MM.1S (cell line): ENCODE results near the gene LRRC56.

Source experiments
- DNase-seq: peaks from one replicate; pipeline ENCODE4 v3.0.0-alpha.2; 2015
- H2AFZ ChIP-seq: fragments of 300-600 bp; sonication (generic); 2 replicates; pipeline ENCODE4 v1.6.0; 2016; ENCODE audit warnings: antibody characterized with exemption, low read length
- H3F3A ChIP-seq: fragments of 300-600 bp; sonication (generic); 2 replicates; pipeline ENCODE4 v1.6.1; 2016; ENCODE audit warnings: mild to moderate bottlenecking, antibody characterized with exemption, low read length, moderate library complexity, mixed read lengths; ENCODE audit not compliant: insufficient read depth
- H3K27ac ChIP-seq: fragments of 300-600 bp; sonication (generic); 2 replicates; pipeline ENCODE4 v1.5.1; 2016; ENCODE audit warnings: mild to moderate bottlenecking, low read length
- H3K27me3 ChIP-seq: fragments of 300-600 bp; sonication (generic); replicated peaks from 2 replicates; pipeline ENCODE4 v1.6.0; 2016; ENCODE audit warnings: low read length; ENCODE audit not compliant: insufficient read depth
- H3K36me3 ChIP-seq: fragments of 300-600 bp; sonication (generic); replicated peaks from 2 replicates; pipeline ENCODE4 v1.6.1; 2016; ENCODE audit warnings: mild to moderate bottlenecking, low read length, mixed read lengths; ENCODE audit not compliant: insufficient read depth
- H3K4me1 ChIP-seq: fragments of 300-600 bp; sonication (generic); 2 replicates; pipeline ENCODE4 v1.6.1; 2016; ENCODE audit warnings: low read length, mixed read lengths
- H3K4me2 ChIP-seq: fragments of 300-600 bp; sonication (generic); 2 replicates; pipeline ENCODE4 v1.6.0; 2016; ENCODE audit warnings: low read depth, low read length
- H3K4me3 ChIP-seq: fragments of 300-600 bp; sonication (generic); 2 replicates; pipeline ENCODE4 v1.5.1; 2016; ENCODE audit warnings: low read length, mixed read lengths
- H3K79me2 ChIP-seq: fragments of 300-600 bp; sonication (generic); 2 replicates; pipeline ENCODE4 v1.6.1; 2016; ENCODE audit warnings: mixed run types, low read length, mixed read lengths
- H3K9ac ChIP-seq: fragments of 300-600 bp; sonication (generic); 2 replicates; pipeline ENCODE4 v1.6.1; 2016; ENCODE audit warnings: low read length, mixed read lengths
- H3K9me2 ChIP-seq: fragments of 300-600 bp; sonication (generic); replicated peaks from 2 replicates; pipeline ENCODE4 v1.6.1; 2016; ENCODE audit warnings: mild to moderate bottlenecking, low read length, mixed read lengths; ENCODE audit not compliant: insufficient read depth
- H3K9me3 ChIP-seq: fragments of 300-600 bp; sonication (generic); replicated peaks from 2 replicates; pipeline ENCODE4 v1.6.1; 2016; ENCODE audit warnings: mild to moderate bottlenecking, low read length, mixed read lengths; ENCODE audit not compliant: insufficient read depth
- H4K20me1 ChIP-seq: fragments of 300-600 bp; sonication (generic); 2 replicates; pipeline ENCODE4 v1.6.1; 2016; ENCODE audit warnings: mild to moderate bottlenecking, low read length, moderate library complexity, mixed read lengths; ENCODE audit not compliant: insufficient read depth
- EZH2 ChIP-seq: fragments of 300-600 bp; sonication (generic); optimal IDR thresholded peaks from 2 replicates; pipeline ENCODE3; 2017; ENCODE audit warnings: low read depth, mild to moderate bottlenecking, antibody characterized with exemption, low read length, mixed read lengths
- EZH2phosphoT487 ChIP-seq: fragments of 300-600 bp; sonication (generic); IDR thresholded peaks from 2 replicates; pipeline ENCODE4 v1.6.1; 2018; ENCODE audit warnings: antibody characterized with exemption, low read length
- TF ChIP-seq, protein P1 (sequence below): fragments of 300-600 bp; sonication (generic); IDR thresholded peaks from 2 replicates; pipeline ENCODE4 v1.5.1; 2016; ENCODE audit warnings: antibody characterized with exemption, low read length, mixed read lengths

LRRC56 gene

DNA sequence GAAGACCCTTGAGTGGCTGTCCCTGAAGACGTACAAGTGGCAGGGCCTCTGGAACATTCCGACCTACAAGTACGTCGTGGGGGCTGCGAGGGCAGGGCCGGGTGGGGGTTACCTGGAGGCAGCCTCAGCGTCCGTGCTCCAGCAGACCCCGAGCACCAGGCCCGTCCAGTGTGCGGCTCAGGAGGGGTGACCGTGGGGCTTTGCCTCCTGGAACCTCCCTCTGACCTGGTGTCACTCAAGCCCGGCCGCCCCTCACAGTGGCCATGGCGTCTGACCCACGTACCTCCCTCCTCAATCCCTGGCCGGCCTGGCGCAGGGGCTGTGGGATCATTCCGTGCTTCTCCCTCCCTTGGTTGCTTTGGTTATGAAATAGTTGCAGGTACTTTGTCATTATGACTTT, 48.7 kb upstream of the LRRC56 start:
- Histone ChIP-seq H3F3A (no peaks in the 10 kb centered on the region), H3K9me2 (no peaks in the 10 kb centered on the region), H3K9ac (no peak overlapping the region), H4K20me1 (no peaks in the 10 kb centered on the region), H3K4me2 (no peak overlapping the region), H3K79me2 (no peaks in the 10 kb centered on the region), H3K27ac (no peak overlapping the region), H3K4me1 (no peaks in the 10 kb centered on the region), H3K9me3 (no peaks in the 10 kb centered on the region), H3K27me3 (no peaks in the 10 kb centered on the region), H2AFZ (no peak overlapping the region), H3K4me3 (no peak overlapping the region), H3K36me3 (no peaks in the 10 kb centered on the region)
- DNase-seq: no peak
- TF ChIP-seq, protein P1, sequence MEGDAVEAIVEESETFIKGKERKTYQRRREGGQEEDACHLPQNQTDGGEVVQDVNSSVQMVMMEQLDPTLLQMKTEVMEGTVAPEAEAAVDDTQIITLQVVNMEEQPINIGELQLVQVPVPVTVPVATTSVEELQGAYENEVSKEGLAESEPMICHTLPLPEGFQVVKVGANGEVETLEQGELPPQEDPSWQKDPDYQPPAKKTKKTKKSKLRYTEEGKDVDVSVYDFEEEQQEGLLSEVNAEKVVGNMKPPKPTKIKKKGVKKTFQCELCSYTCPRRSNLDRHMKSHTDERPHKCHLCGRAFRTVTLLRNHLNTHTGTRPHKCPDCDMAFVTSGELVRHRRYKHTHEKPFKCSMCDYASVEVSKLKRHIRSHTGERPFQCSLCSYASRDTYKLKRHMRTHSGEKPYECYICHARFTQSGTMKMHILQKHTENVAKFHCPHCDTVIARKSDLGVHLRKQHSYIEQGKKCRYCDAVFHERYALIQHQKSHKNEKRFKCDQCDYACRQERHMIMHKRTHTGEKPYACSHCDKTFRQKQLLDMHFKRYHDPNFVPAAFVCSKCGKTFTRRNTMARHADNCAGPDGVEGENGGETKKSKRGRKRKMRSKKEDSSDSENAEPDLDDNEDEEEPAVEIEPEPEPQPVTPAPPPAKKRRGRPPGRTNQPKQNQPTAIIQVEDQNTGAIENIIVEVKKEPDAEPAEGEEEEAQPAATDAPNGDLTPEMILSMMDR: no peak
- TF ChIP-seq EZH2phosphoT487: no peak
- no peak for TF ChIP-seq EZH2

DNA sequence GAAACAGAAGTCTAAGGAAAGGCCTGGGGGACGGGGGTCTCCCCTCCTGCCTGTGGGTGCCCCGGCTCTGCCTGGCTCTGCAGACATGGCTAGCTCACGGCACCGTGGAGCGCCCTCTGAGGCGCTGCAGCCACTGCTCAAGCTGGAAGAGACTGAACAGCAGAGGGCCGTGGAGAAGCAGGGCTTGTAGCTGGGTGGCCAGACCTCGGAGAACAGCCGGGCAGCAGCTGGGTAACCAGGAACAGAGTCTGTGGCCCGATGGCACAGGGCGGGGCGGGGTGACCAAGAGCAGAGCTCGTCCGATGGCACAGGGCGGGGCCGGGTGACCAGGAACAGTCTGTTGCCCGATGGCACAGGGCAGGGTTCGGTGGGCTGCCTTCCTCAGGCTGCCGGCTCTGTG, 48.3 kb upstream of the LRRC56 start:
- no peak for DNase-seq
- no peak overlapping the region for H3K4me2 ChIP-seq
- H3K9ac ChIP-seq: no peak overlapping the region
- TF ChIP-seq EZH2phosphoT487 (no peak), EZH2 (no peak)
- TF ChIP-seq, protein P1: no peak
- no peaks in the 10 kb centered on the region for H3K27me3 ChIP-seq
- no peaks in the 10 kb centered on the region for H3K36me3 ChIP-seq
- H4K20me1 ChIP-seq: no peaks in the 10 kb centered on the region
- H3K4me1 ChIP-seq: no peaks in the 10 kb centered on the region
- no peak overlapping the region for H3K4me3 ChIP-seq
- no peaks in the 10 kb centered on the region for H3F3A ChIP-seq
- H3K9me3 ChIP-seq: no peaks in the 10 kb centered on the region
- H3K27ac ChIP-seq: no peak overlapping the region
- H2AFZ ChIP-seq: no peak overlapping the region
- H3K79me2 ChIP-seq: no peaks in the 10 kb centered on the region
- H3K9me2 ChIP-seq: no peaks in the 10 kb centered on the region

DNA sequence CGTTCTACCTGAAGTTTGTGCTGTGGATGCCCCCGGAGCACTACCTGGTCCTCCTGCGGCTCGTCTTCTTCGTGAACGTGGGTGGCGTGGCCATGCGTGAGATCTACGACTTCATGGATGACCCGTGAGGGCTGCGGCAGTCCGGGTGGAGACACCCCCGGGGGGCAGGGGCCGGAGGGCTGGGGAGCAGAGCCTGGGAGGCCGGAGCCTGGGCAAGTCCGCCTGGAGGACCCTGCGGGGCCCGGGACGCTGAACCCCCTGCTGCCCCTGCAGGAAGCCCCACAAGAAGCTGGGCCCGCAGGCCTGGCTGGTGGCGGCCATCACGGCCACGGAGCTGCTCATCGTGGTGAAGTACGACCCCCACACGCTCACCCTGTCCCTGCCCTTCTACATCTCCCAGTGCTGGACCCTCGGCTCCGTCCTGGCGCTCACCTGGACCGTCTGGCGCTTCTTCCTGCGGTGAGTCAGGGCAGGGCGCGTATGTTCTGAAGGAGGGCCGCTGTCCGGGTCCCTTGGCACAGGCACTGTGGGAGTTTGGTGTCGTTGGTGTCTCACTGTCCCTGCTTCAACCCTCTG, 47.6 kb upstream of the LRRC56 start:
- Histone ChIP-seq H3K27me3 (no peaks in the 10 kb centered on the region), H3K4me1 (no peaks in the 10 kb centered on the region), H3K9me3 (no peaks in the 10 kb centered on the region), H3K36me3 (no peaks in the 10 kb centered on the region), H3K9me2 (no peaks in the 10 kb centered on the region), H3K27ac (no peak overlapping the region), H3K4me2 (no peak overlapping the region), H3K9ac (no peak overlapping the region), H3K4me3 (no peak overlapping the region), H4K20me1 (no peaks in the 10 kb centered on the region), H2AFZ (no peak overlapping the region), H3F3A (no peaks in the 10 kb centered on the region), H3K79me2 (no peaks in the 10 kb centered on the region)
- TF ChIP-seq EZH2phosphoT487 (no peak), EZH2 (no peak)
- TF ChIP-seq, protein P1: no peak
- DNase-seq: no peak
